Fibroblast of skin of right quadriceps (primary cell): ENCODE data around the gene PIBF1.
"Not testable (repeated sequence)": the region's sequence is repeated elsewhere in the genome, so short reads cannot be mapped to it uniquely, and the experiment has no call there.

Experiments used
- DNase-seq: peaks from one replicate; pipeline ENCODE4 v3.0.0-alpha.2; 2013

The PIBF1 gene

GRCh38 chr13:72820898-72821279 is 39.0 kb downstream of the PIBF1 start:
- DNase-seq: no peak

GRCh38 chr13:72823081-72823480 is 41.1 kb downstream of the PIBF1 start:
- DNase-seq: no peak

- no peak for DNase-seq
Measured at GRCh38 chr13:72823724-72824123, 41.8 kb downstream of the PIBF1 start.

- no peak for DNase-seq
Measured at GRCh38 chr13:72834601-72835000, 52.7 kb downstream of the PIBF1 start.

GRCh38 chr13:72839831-72840426 is 58.0 kb downstream of the PIBF1 start:
- DNase-seq: peak; percentile 40

- no peak for DNase-seq
Measured at GRCh38 chr13:72842991-72843390, 61.1 kb downstream of the PIBF1 start.

GRCh38 chr13:72845148-72845547 is 63.2 kb downstream of the PIBF1 start:
- not testable (repeated sequence) for DNase-seq

GRCh38 chr13:72849571-72849970 is 67.6 kb downstream of the PIBF1 start:
- DNase-seq: peak; percentile 19

- peak; percentile 3 for DNase-seq
Measured at GRCh38 chr13:72850959-72851677, 69.2 kb downstream of the PIBF1 start.

- no peak for DNase-seq
Measured at GRCh38 chr13:72851678-72852014, 69.7 kb downstream of the PIBF1 start.

- DNase-seq: no peak
Measured at GRCh38 chr13:72852207-72852606, 70.3 kb downstream of the PIBF1 start.

GRCh38 chr13:72853000-72853399 is 71.1 kb downstream of the PIBF1 start:
- DNase-seq: no peak

GRCh38 chr13:72864142-72865011 is 82.4 kb downstream of the PIBF1 start:
- peak; percentile 57 for DNase-seq

- DNase-seq: no peak
Measured at GRCh38 chr13:72868229-72868628, 86.3 kb downstream of the PIBF1 start.

GRCh38 chr13:72875233-72875632 is 93.3 kb downstream of the PIBF1 start:
- peak; percentile 7 for DNase-seq

- DNase-seq: no peak
Measured at GRCh38 chr13:72884101-72884500, 102.2 kb downstream of the PIBF1 start.

GRCh38 chr13:72886272-72887067 is 104.5 kb downstream of the PIBF1 start:
- DNase-seq: peak; percentile 35

GRCh38 chr13:72889495-72889894 is 107.6 kb downstream of the PIBF1 start:
- DNase-seq: no peak

- no peak for DNase-seq
Measured at GRCh38 chr13:72890546-72890945, 108.6 kb downstream of the PIBF1 start.

- no peak for DNase-seq
Measured at GRCh38 chr13:72891423-72891822, 109.5 kb downstream of the PIBF1 start.

- DNase-seq: no peak
Measured at GRCh38 chr13:72896869-72897268, 114.9 kb downstream of the PIBF1 start.

- DNase-seq: not testable (repeated sequence)
Measured at GRCh38 chr13:72901546-72901945, 119.6 kb downstream of the PIBF1 start.

- no peak for DNase-seq
Measured at GRCh38 chr13:72908416-72908815, 126.5 kb downstream of the PIBF1 start.
